ENCODE measurements around the gene TMEFF2.
"Not testable (repeated sequence)": the region's sequence is repeated elsewhere in the genome, so short reads cannot be mapped to it uniquely, and the experiment has no call there.

Gene TMEFF2

GRCh38 chr2:192117705-192118104 lies 77.0 kb downstream of the TMEFF2 start:
- TF ChIP-seq CTCF (IDR thresholded peaks at IDR 0.05; ENCODE audit: insufficient read depth, low read length, poor library complexity, severe bottlenecking), result no peak
- no peak for TF ChIP-seq EZH2phosphoT487 (conservative IDR thresholded peaks at IDR 0.05; ENCODE audit: low read length)
- Histone ChIP-seq H3K9me3 (ENCODE audit: insufficient read depth, low read length) (no peaks in the 10 kb centered on the region), H3K27me3 (ENCODE audit: low read length) (no peaks in the 10 kb centered on the region), H2AFZ (ENCODE audit: low read depth, low read length, severe bottlenecking) (no peak overlapping the region), H3K79me2 (ENCODE audit: insufficient read depth, low read length) (no peaks in the 10 kb centered on the region), H3K36me3 (ENCODE audit: low read length) (no peaks in the 10 kb centered on the region), H3K4me2 (ENCODE audit: low read depth, low read length, poor library complexity, severe bottlenecking) (no peak overlapping the region), H3K4me3 (ENCODE audit: insufficient read depth, low read length, poor library complexity, severe bottlenecking) (no peak overlapping the region), H3K27ac (ENCODE audit: low read depth, low read length) (no peak overlapping the region), H4K20me1 (ENCODE audit: low read depth, low read length) (no peaks in the 10 kb centered on the region), H3F3A (ENCODE audit: insufficient read depth) (no peaks in the 10 kb centered on the region), H3K9me2 (replicated peaks; ENCODE audit: insufficient read depth, low read length) (no peaks in the 10 kb centered on the region), H3K9ac (ENCODE audit: low read length) (no peak overlapping the region)

- not testable (repeated sequence) for H3K27me3 ChIP-seq (ENCODE audit: low read length); H3K4me2 ChIP-seq (ENCODE audit: low read depth, low read length, poor library complexity, severe bottlenecking); H3F3A ChIP-seq (ENCODE audit: insufficient read depth); H3K9me2 ChIP-seq (replicated peaks; ENCODE audit: insufficient read depth, low read length); H3K36me3 ChIP-seq (ENCODE audit: low read length); H3K9ac ChIP-seq (ENCODE audit: low read length); H4K20me1 ChIP-seq (ENCODE audit: low read depth, low read length); H2AFZ ChIP-seq (ENCODE audit: low read depth, low read length, severe bottlenecking); H3K4me3 ChIP-seq (ENCODE audit: insufficient read depth, low read length, poor library complexity, severe bottlenecking); H3K9me3 ChIP-seq (ENCODE audit: insufficient read depth, low read length); H3K79me2 ChIP-seq (ENCODE audit: insufficient read depth, low read length); H3K27ac ChIP-seq (ENCODE audit: low read depth, low read length)
Observed at GRCh38 chr2:192111536-192111935, 83.2 kb downstream of the TMEFF2 start.

- H4K20me1 ChIP-seq (ENCODE audit: low read depth, low read length), result no peaks in the 10 kb centered on the region
- no peaks in the 10 kb centered on the region for H3K27me3 ChIP-seq (ENCODE audit: low read length)
- no peaks in the 10 kb centered on the region for H3K36me3 ChIP-seq (ENCODE audit: low read length)
- no peak for TF ChIP-seq CTCF (IDR thresholded peaks at IDR 0.05; ENCODE audit: insufficient read depth, low read length, poor library complexity, severe bottlenecking)
- TF ChIP-seq EZH2phosphoT487 (conservative IDR thresholded peaks at IDR 0.05; ENCODE audit: low read length), result no peak
- H3K4me3 ChIP-seq (ENCODE audit: insufficient read depth, low read length, poor library complexity, severe bottlenecking), result no peak overlapping the region
- H3K79me2 ChIP-seq (ENCODE audit: insufficient read depth, low read length), result no peaks in the 10 kb centered on the region
- no peak overlapping the region for H2AFZ ChIP-seq (ENCODE audit: low read depth, low read length, severe bottlenecking)
- H3K9ac ChIP-seq (ENCODE audit: low read length), result no peak overlapping the region
- H3K27ac ChIP-seq (ENCODE audit: low read depth, low read length), result no peak overlapping the region
- H3K9me2 ChIP-seq (replicated peaks; ENCODE audit: insufficient read depth, low read length), result no peaks in the 10 kb centered on the region
- H3K4me2 ChIP-seq (ENCODE audit: low read depth, low read length, poor library complexity, severe bottlenecking), result no peak overlapping the region
- H3F3A ChIP-seq (ENCODE audit: insufficient read depth), result no peaks in the 10 kb centered on the region
- H3K9me3 ChIP-seq (ENCODE audit: insufficient read depth, low read length), result no peaks in the 10 kb centered on the region
Observed at GRCh38 chr2:192099742-192100141, 95.0 kb downstream of the TMEFF2 start.

GRCh38 chr2:192098814-192099491 lies 95.8 kb downstream of the TMEFF2 start:
- Histone ChIP-seq H3K9me3 (ENCODE audit: insufficient read depth, low read length) (no peaks in the 10 kb centered on the region), H3F3A (ENCODE audit: insufficient read depth) (no peaks in the 10 kb centered on the region), H3K27ac (ENCODE audit: low read depth, low read length) (no peak overlapping the region), H3K9me2 (replicated peaks; ENCODE audit: insufficient read depth, low read length) (no peaks in the 10 kb centered on the region), H2AFZ (ENCODE audit: low read depth, low read length, severe bottlenecking) (no peak overlapping the region), H3K9ac (ENCODE audit: low read length) (no peak overlapping the region), H4K20me1 (ENCODE audit: low read depth, low read length) (no peaks in the 10 kb centered on the region), H3K4me2 (ENCODE audit: low read depth, low read length, poor library complexity, severe bottlenecking) (no peak overlapping the region), H3K36me3 (ENCODE audit: low read length) (no peaks in the 10 kb centered on the region), H3K4me3 (ENCODE audit: insufficient read depth, low read length, poor library complexity, severe bottlenecking) (no peak overlapping the region), H3K79me2 (ENCODE audit: insufficient read depth, low read length) (no peaks in the 10 kb centered on the region), H3K27me3 (ENCODE audit: low read length) (no peaks in the 10 kb centered on the region)
- no peak for TF ChIP-seq EZH2phosphoT487 (conservative IDR thresholded peaks at IDR 0.05; ENCODE audit: low read length)
- no peak for TF ChIP-seq CTCF (IDR thresholded peaks at IDR 0.05; ENCODE audit: insufficient read depth, low read length, poor library complexity, severe bottlenecking)

Data from SU-DHL-6 (cell line).